GM12892 (cell line): ENCODE data around the gene ISL1.

Experiments
- POLR2A ChIP-seq: IDR thresholded peaks from 2 replicates; pipeline ENCODE4 v1.6.1; 2011; ENCODE audit warnings: low read depth, low read length, control low read depth
- POLR2AphosphoS5 ChIP-seq: IDR thresholded peaks from 2 replicates; pipeline ENCODE4 v1.6.1; 2011; ENCODE audit warnings: low read depth, low read length, control low read depth
- TAF1 ChIP-seq: IDR thresholded peaks from 2 replicates; pipeline ENCODE4 v1.6.1; 2011; ENCODE audit warnings: low read depth, mild to moderate bottlenecking, control low read depth, low read length, borderline replicate concordance

DNA sequence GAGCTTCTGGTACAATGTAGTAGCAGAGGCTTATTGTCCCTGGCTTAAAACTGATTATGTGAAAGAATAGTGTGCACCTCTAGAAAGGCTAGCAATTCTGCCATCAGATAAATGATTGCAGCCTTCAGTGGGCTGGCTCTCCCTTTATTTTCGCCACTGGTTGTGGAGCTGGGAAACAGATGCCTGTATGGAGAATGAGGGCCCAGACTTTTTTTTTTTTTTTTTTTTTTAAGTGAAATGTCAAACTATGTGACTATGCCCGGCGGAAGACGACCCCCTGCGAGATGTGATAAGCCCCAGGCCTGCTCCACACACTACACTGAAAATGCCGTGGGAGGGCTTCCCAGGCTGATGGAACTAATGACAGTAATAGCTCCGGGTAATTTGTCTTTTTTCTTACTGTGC, 28.7 kb downstream of the ISL1 start:
- TF ChIP-seq POLR2A, result no peak
- TF ChIP-seq POLR2AphosphoS5, result no peak
- TF ChIP-seq TAF1, result no peak
